Mucosa of descending colon (tissue), 3 donors: Measurements from ENCODE around the gene ARIH2. TPM values are rescaled to one million over a fixed set of nuclear protein-coding genes. Genes with fewer than 3 reads are reported as not detected.
"Not testable (repeated sequence)": the region's sequence is repeated elsewhere in the genome, so short reads cannot be mapped to it uniquely, and the experiment has no call there.

Source experiments
- ATAC-seq: fragments of 200-7000 bp; cut with Tn5 transposase; one replicate; pipeline ENCODE4 v1.9.1; 2020; ENCODE audit warnings: mild to moderate bottlenecking, moderate library complexity
- DNase-seq, 3 donors: peaks; one replicate each; pipeline ENCODE4 v3.0.0-alpha.2; 2020
- H3K36me3 ChIP-seq: fragments of 200-600 bp; one replicate; pipeline ENCODE4 v1.8.0; 2021; ENCODE audit warnings: low read depth, mild to moderate bottlenecking
- H3K4me1 ChIP-seq: fragments of 200-600 bp; one replicate; pipeline ENCODE4 v1.8.0; 2021; ENCODE audit warnings: low read depth, mild to moderate bottlenecking
- H3K4me3 ChIP-seq: fragments of 200-600 bp; one replicate; pipeline ENCODE4 v1.8.0; 2021; ENCODE audit warnings: mild to moderate bottlenecking
- H3K9me3 ChIP-seq: fragments of 200-600 bp; one replicate; pipeline ENCODE4 v1.8.0; 2021; ENCODE audit warnings: mild to moderate bottlenecking
- CTCF ChIP-seq: fragments of 200-600 bp; IDR thresholded peaks from one replicate; pipeline ENCODE4 v1.8.0; 2022; ENCODE audit warnings: antibody characterized with exemption, mild to moderate bottlenecking
- intact Hi-C, 2 donors: fragments of 100-400 bp; cut with DNase I in 1 of 2; cut with micrococcal nuclease in 1 of 2; formaldehyde crosslinking; loops; one replicate each; pipeline versions ENCODE4 v1.11.0 to v1.11.1; 2022; cut with DNase I, micrococcal nuclease
- total RNA-seq, 3 donors: library from RNA; stranded (reverse); fragmentation: NEBNext Ultra II Directional in 2 of 3; extraction: Animal tissue kit (Norgen Biotek cat#: 25700) in 2 of 3; gene quantifications; one replicate each; pipeline versions ENCODE4 v1.2.1 to v1.2.4, GENCODE V29; 2021 to 2023
- donor health status: DM: no; HTN: no; CAD: no; lungs with moderate emphysema.
- donor health status: DM: no; HTN: no; CAD: no.
- donor health status: DM: no; HTN: yes; CAD: no.

Gene ARIH2
- total RNA-seq, 3 donors from 2014 or later: 73.3 to 109 (median 82.1) TPM

- intact Hi-C loops: no loop called here
Observed at GRCh38 chr3:48897460-48898376, 20.9 kb upstream of the ARIH2 start.

GRCh38 chr3:48898383-48899234, 20.0 kb upstream of the ARIH2 start, which contains the start of gene SLC25A20:
SLC25A20 (minus strand) TSS chr3:48898882; CDS start chr3:48898794, 88 bp downstream.
- H3K36me3 ChIP-seq: no peaks in the 10 kb centered on the region
- H3K4me3 ChIP-seq: peak within 1 kb of the TSS; percentile 44
- ATAC-seq: peak; percentile 99
- no peak for TF ChIP-seq CTCF
- peaks cover 18% of the 10 kb centered on the region for H3K4me1 ChIP-seq
- H3K9me3 ChIP-seq: no peaks in the 10 kb centered on the region
- intact Hi-C loops: no loop called here
- DNase-seq: peak; percentile 97 to 99 (median 97)

More at GRCh38 chr3:48897460-48898376, 20.9 kb upstream of the ARIH2 start:
- Histone ChIP-seq H3K9me3 (no peaks in the 10 kb centered on the region), H3K4me1 (peaks cover 18% of the 10 kb centered on the region), H3K36me3 (no peaks in the 10 kb centered on the region), H3K4me3 (peak overlapping the region; percentile 44)
- peak in 2 of 3 donors; percentile 32 to 53 for DNase-seq
- no peak for TF ChIP-seq CTCF
- ATAC-seq: peak; percentile 13

GRCh38 chr3:48899273-48899672, 19.4 kb upstream of the ARIH2 start:
- H3K4me3 ChIP-seq: no peak overlapping the region
- no peak for TF ChIP-seq CTCF
- no peaks in the 10 kb centered on the region for H3K36me3 ChIP-seq
- intact Hi-C loops: no loop called here
- ATAC-seq (no peak), DNase-seq (no peak)
- no peaks in the 10 kb centered on the region for H3K9me3 ChIP-seq
- H3K4me1 ChIP-seq: peaks cover 18% of the 10 kb centered on the region

- DNase-seq, H3K4me1 ChIP-seq, H3K36me3 ChIP-seq, ATAC-seq, H3K4me3 ChIP-seq, H3K9me3 ChIP-seq, intact Hi-C loops: not testable (repeated sequence)
Observed at GRCh38 chr3:48907026-48907425, 11.6 kb upstream of the ARIH2 start.

GRCh38 chr3:48915296-48915695, 3.3 kb upstream of the ARIH2 start:
- no peak for ATAC-seq

More at GRCh38 chr3:48915296-48915695, 3.3 kb upstream of the ARIH2 start:
- Histone ChIP-seq H3K36me3 (no peaks in the 10 kb centered on the region), H3K4me1 (peaks cover 11% of the 10 kb centered on the region), H3K4me3 (no peak overlapping the region), H3K9me3 (no peaks in the 10 kb centered on the region)
- intact Hi-C loops: no loop called here
- TF ChIP-seq CTCF: no peak
- DNase-seq: no peak
